Erythroblast (primary cell): ENCODE measurements around the gene PARP11.

ENCODE experiments used
- GATA1 ChIP-seq: IDR thresholded peaks from 2 replicates; pipeline ENCODE4 v1.6.1; 2011; ENCODE audit warnings: low read depth, mild to moderate bottlenecking, control low read depth, low read length, moderate library complexity
- POLR2A ChIP-seq: IDR thresholded peaks from 2 replicates; pipeline ENCODE4 v1.6.1; 2011; ENCODE audit warnings: mild to moderate bottlenecking, low read length

DNA sequence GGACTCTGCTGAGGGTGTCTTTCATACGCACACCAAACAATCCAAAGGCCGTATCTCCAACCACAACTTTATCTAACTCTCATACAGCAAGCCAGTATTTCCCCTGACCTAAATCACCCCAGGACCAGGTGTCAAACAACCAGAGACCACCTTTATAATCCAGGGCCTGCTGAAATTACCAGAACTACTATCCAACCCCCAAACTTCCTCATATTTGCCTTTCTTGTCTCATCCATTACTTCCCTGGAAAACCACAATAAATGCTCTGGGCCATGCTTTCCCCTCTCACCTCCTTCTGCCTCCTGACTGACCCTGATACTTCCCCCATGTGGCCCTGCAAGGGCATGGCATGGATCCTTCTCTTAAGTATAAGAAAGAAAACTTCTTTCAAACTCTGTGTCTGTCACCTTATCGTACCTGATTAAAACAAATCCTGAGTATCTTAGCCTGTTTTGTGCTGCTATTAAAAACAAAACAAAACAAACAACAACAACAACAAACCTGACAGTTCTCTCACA, 75.6 kb downstream of the PARP11 start:
- TF ChIP-seq POLR2A (no peak), GATA1 (no peak)
